Upper lobe of right lung (tissue), 1 donor: ENCODE data around the gene HIPK2. TPM values are rescaled to one million over a fixed set of nuclear protein-coding genes. Genes with fewer than 3 reads are reported as not detected.
A peak's percentile ranks its signal among the peaks of the same experiment; 100 is the strongest.

Experiments
- ATAC-seq: fragments of 200-7000 bp; cut with Tn5 transposase; one replicate; pipeline ENCODE4 v1.9.1; 2020; ENCODE audit warnings: mild to moderate bottlenecking, moderate library complexity
- DNase-seq: peaks from one replicate; pipeline ENCODE4 v3.0.0-alpha.2; 2020
- H3K27ac ChIP-seq: fragments of 200-600 bp; one replicate; pipeline ENCODE4 v1.8.0; 2022
- H3K27me3 ChIP-seq: fragments of 200-600 bp; one replicate; pipeline ENCODE4 v1.8.0; 2022; ENCODE audit warnings: mild to moderate bottlenecking
- H3K36me3 ChIP-seq: fragments of 200-600 bp; one replicate; pipeline ENCODE4 v1.8.0; 2022
- H3K4me1 ChIP-seq: fragments of 200-600 bp; one replicate; pipeline ENCODE4 v1.8.0; 2022
- H3K4me3 ChIP-seq: fragments of 200-600 bp; one replicate; pipeline ENCODE4 v1.8.0; 2022; ENCODE audit warnings: mild to moderate bottlenecking
- H3K9me3 ChIP-seq: fragments of 200-600 bp; one replicate; pipeline ENCODE4 v1.8.0; 2022
- intact Hi-C: fragments of 100-400 bp; cut with DNase I; formaldehyde crosslinking; loops from one replicate; pipeline ENCODE4 v1.11.0; 2022
- total RNA-seq: library from RNA; stranded (reverse); fragmentation: NEBNext Ultra II Directional; extraction: Animal tissue kit (Norgen Biotek cat#: 25700); gene quantifications from one replicate; pipeline ENCODE4 v1.2.1, GENCODE V29; 2021
- TF ChIP-seq, protein P1 (sequence below): fragments of 200-600 bp; IDR thresholded peaks from one replicate; pipeline ENCODE4 v1.8.0; 2022; ENCODE audit warnings: antibody characterized with exemption
- donor health status: DM: no; HTN: yes; CAD: no; lungs with severe emphysema.

Gene HIPK2
- total RNA-seq, 1 donor from 2014 or later, result 64.3 TPM

DNA sequence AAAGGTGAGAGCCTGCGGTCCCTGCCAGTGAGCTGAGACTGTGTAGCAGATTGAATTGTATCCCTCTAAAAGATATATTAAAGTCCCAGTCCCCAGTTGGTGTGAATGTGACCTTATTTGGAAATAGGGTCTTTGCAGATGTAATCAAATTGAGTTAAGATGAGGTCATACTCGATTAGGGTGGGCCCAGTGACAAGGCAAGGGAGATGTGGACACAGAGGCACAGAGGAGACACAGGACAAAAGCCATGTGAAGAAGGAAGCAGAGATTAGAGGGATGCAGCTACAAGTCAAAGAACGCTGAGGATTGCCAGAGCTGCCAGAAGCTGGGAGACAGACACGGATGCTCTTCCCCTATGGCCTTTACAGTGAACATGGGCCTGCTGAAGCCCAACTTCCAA lies 150.0 kb downstream of the HIPK2 start:
- peaks cover 74% of the 10 kb centered on the region for H3K36me3 ChIP-seq
- H3K27ac ChIP-seq, result no peak overlapping the region
- no peak for DNase-seq
- intact Hi-C loops, result no loop called here
- no peak for ATAC-seq
- H3K27me3 ChIP-seq, result no peaks in the 10 kb centered on the region
- H3K9me3 ChIP-seq, result no peaks in the 10 kb centered on the region
- TF ChIP-seq, protein P1, sequence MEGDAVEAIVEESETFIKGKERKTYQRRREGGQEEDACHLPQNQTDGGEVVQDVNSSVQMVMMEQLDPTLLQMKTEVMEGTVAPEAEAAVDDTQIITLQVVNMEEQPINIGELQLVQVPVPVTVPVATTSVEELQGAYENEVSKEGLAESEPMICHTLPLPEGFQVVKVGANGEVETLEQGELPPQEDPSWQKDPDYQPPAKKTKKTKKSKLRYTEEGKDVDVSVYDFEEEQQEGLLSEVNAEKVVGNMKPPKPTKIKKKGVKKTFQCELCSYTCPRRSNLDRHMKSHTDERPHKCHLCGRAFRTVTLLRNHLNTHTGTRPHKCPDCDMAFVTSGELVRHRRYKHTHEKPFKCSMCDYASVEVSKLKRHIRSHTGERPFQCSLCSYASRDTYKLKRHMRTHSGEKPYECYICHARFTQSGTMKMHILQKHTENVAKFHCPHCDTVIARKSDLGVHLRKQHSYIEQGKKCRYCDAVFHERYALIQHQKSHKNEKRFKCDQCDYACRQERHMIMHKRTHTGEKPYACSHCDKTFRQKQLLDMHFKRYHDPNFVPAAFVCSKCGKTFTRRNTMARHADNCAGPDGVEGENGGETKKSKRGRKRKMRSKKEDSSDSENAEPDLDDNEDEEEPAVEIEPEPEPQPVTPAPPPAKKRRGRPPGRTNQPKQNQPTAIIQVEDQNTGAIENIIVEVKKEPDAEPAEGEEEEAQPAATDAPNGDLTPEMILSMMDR, result no peak
- no peak overlapping the region for H3K4me3 ChIP-seq
- H3K4me1 ChIP-seq, result no peaks in the 10 kb centered on the region

GRCh38 chr7:139626817-139627216 lies 151.0 kb downstream of the HIPK2 start:
- DNase-seq (no peak), ATAC-seq (no peak)
- no peak overlapping the region for H3K4me3 ChIP-seq
- no peaks in the 10 kb centered on the region for H3K9me3 ChIP-seq
- intact Hi-C loops, result no loop called here
- H3K4me1 ChIP-seq, result no peaks in the 10 kb centered on the region
- H3K27me3 ChIP-seq, result no peaks in the 10 kb centered on the region
- H3K36me3 ChIP-seq, result peaks cover 84% of the 10 kb centered on the region
- TF ChIP-seq, protein P1, result no peak
- no peak overlapping the region for H3K27ac ChIP-seq

DNA sequence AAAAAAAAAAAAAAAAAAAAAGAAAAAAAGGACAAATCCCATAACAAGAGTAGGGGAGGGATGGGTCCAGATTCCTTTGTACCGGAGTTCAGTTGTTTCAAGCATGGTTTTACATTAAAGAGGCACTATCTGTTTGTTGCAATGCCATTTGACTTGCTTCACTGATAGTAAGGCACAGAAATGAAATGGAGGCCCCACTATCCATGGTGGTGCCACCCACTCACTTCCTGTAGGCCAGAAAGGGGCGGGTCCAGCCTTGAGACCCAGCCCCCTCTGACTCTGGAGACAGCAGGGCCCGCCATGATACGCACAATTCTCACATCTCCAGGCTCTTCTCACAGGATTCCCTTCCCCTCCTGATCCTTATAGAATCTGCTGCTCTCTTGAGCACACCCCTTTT lies 154.3 kb downstream of the HIPK2 start:
- peaks cover 68% of the 10 kb centered on the region for H3K36me3 ChIP-seq
- no peaks in the 10 kb centered on the region for H3K27me3 ChIP-seq
- peaks cover 4% of the 10 kb centered on the region for H3K4me1 ChIP-seq
- ATAC-seq, result peak; percentile 51
- no peaks in the 10 kb centered on the region for H3K9me3 ChIP-seq
- no peak for DNase-seq
- TF ChIP-seq, protein P1, result no peak
- intact Hi-C loops, result no loop called here
- H3K27ac ChIP-seq, result no peak overlapping the region
- H3K4me3 ChIP-seq, result no peak overlapping the region

DNA sequence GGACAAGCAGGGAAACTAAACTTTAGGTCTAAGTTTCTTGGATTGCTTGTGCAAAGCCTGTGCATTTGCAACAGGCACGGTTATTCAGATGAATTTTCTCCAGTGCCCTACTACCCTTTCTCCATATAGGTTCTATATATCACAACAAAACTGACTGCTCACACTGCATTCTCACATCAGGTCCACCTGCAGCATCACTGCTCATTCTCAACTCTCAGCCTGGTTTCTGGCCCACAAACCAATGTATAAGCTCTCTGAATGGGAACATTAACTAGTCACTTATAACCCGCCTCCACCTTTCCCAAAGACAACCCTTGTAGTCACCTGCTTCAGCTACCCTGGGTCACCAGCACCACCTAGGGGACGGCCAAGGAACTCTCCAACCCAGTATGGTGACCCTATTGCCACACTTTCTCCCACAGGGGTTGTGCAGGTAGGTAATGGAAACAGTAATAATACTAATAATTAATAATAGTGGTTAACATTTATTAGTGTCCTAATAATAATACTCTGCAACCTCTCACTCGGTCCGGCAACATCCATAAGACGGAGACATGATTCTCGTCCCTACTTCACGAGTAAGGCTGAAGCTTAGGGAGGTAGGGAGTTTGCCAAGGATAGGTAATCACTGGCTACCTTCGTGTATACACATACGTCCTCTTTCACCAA lies 157.0 kb downstream of the HIPK2 start:
- ATAC-seq (peak; percentile 85), DNase-seq (peak; percentile 72)
- TF ChIP-seq, protein P1, result peak; percentile 64
- intact Hi-C loops, result no loop called here
- H3K4me3 ChIP-seq, result no peak overlapping the region
- H3K27ac ChIP-seq, result no peak overlapping the region
- H3K9me3 ChIP-seq, result no peaks in the 10 kb centered on the region
- peaks cover 70% of the 10 kb centered on the region for H3K36me3 ChIP-seq
- no peaks in the 10 kb centered on the region for H3K27me3 ChIP-seq
- peaks cover 4% of the 10 kb centered on the region for H3K4me1 ChIP-seq

DNA sequence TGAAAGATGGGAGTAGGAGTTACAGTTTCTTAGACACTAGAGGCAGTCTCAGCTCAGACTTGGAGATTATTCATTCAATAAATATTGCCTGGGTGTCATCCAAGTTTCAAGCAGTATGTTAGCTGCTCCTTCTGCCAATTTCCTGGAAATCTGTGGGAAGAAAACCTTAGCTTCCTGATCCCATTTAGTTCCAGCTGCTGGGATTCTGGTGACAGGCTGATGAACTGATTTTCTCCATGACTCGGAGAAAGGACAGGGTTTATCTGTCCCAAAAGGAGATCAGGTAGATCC lies 158.5 kb downstream of the HIPK2 start:
- intact Hi-C loops, result no loop called here
- Histone ChIP-seq H3K27ac (no peak overlapping the region), H3K36me3 (peaks cover 74% of the 10 kb centered on the region), H3K4me3 (no peak overlapping the region), H3K4me1 (peaks cover 4% of the 10 kb centered on the region), H3K9me3 (no peaks in the 10 kb centered on the region), H3K27me3 (no peaks in the 10 kb centered on the region)
- DNase-seq (no peak), ATAC-seq (no peak)
- TF ChIP-seq, protein P1, result no peak
